C4-2B (cell line): ENCODE results near the gene UBE3C.

Experiments used
- ZFX ChIP-seq: fragments of 450-650 bp; IDR thresholded peaks from 2 replicates; pipeline ENCODE4 v1.6.1; 2017
- TF ChIP-seq, protein P1 (sequence below): fragments of 450-650 bp; conservative IDR thresholded peaks from 2 replicates; pipeline ENCODE4 v1.5.1; 2017; ENCODE audit warnings: mild to moderate bottlenecking

DNA sequence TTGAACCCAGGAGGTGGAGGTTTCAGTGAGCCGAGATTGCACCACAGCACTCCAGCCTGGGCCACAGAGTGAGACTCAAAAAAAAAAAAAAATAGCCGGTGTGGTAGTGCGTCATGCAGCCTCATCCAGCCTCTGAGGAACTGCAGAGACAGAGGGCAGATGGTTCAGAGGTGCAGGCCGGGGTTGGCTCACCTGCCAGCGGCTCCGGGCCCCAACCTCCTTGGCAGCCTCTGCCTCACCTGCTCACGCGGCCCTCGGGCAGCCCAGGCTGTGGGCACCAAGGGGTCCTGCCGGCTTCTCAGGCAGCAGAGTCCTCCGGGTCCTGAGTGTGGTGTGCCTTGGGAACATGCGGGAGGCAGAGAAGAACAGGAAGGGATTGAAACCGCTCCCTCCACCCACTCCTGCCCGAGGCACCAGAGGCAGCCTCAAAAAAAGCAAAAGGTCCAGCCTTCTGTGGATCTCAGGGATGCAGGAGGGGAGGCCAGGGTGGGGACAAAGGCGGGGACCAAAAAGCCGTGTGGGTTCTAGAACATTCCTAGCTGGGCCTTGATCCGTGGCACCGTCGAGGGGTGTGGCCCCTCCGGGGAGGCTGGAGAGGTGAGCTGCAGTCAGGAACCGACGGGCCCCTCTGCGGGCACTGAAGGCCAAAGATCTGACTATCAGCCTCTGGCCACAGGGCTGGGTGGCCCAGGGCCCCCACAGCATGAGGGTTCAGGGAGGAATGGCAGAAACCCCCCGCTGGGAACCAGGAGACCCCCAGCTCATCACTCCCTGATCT lies 142.7 kb downstream of the UBE3C start:
- no peak for TF ChIP-seq ZFX
- TF ChIP-seq, protein P1, sequence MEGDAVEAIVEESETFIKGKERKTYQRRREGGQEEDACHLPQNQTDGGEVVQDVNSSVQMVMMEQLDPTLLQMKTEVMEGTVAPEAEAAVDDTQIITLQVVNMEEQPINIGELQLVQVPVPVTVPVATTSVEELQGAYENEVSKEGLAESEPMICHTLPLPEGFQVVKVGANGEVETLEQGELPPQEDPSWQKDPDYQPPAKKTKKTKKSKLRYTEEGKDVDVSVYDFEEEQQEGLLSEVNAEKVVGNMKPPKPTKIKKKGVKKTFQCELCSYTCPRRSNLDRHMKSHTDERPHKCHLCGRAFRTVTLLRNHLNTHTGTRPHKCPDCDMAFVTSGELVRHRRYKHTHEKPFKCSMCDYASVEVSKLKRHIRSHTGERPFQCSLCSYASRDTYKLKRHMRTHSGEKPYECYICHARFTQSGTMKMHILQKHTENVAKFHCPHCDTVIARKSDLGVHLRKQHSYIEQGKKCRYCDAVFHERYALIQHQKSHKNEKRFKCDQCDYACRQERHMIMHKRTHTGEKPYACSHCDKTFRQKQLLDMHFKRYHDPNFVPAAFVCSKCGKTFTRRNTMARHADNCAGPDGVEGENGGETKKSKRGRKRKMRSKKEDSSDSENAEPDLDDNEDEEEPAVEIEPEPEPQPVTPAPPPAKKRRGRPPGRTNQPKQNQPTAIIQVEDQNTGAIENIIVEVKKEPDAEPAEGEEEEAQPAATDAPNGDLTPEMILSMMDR = no peak
